ENCODE data around the gene DLG2.

The DLG2 gene

GRCh38 chr11:84751371-84751770 is 875.8 kb downstream of the DLG2 start:
- TF ChIP-seq, protein P1, sequence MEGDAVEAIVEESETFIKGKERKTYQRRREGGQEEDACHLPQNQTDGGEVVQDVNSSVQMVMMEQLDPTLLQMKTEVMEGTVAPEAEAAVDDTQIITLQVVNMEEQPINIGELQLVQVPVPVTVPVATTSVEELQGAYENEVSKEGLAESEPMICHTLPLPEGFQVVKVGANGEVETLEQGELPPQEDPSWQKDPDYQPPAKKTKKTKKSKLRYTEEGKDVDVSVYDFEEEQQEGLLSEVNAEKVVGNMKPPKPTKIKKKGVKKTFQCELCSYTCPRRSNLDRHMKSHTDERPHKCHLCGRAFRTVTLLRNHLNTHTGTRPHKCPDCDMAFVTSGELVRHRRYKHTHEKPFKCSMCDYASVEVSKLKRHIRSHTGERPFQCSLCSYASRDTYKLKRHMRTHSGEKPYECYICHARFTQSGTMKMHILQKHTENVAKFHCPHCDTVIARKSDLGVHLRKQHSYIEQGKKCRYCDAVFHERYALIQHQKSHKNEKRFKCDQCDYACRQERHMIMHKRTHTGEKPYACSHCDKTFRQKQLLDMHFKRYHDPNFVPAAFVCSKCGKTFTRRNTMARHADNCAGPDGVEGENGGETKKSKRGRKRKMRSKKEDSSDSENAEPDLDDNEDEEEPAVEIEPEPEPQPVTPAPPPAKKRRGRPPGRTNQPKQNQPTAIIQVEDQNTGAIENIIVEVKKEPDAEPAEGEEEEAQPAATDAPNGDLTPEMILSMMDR (IDR thresholded peaks at IDR 0.05), result no peak
- no peak for TF ChIP-seq ZFX (IDR thresholded peaks at IDR 0.05; ENCODE audit: borderline replicate concordance)
- no peak overlapping the region for H3K27ac ChIP-seq

GRCh38 chr11:84747871-84748270 is 879.3 kb downstream of the DLG2 start:
- TF ChIP-seq, protein P1 (IDR thresholded peaks at IDR 0.05), result no peak
- no peak for TF ChIP-seq ZFX (IDR thresholded peaks at IDR 0.05; ENCODE audit: borderline replicate concordance)
- no peak overlapping the region for H3K27ac ChIP-seq

- no peak overlapping the region for H3K27ac ChIP-seq
Observed at GRCh38 chr11:84740050-84740449, 887.1 kb downstream of the DLG2 start.

GRCh38 chr11:84724256-84724655 is 902.9 kb downstream of the DLG2 start:
- TF ChIP-seq, protein P1 (IDR thresholded peaks at IDR 0.05), result no peak
- no peak for TF ChIP-seq ZFX (IDR thresholded peaks at IDR 0.05; ENCODE audit: borderline replicate concordance)
- H3K27ac ChIP-seq, result no peak overlapping the region

More at GRCh38 chr11:84740050-84740449, 887.1 kb downstream of the DLG2 start:
- TF ChIP-seq ZFX (IDR thresholded peaks at IDR 0.05; ENCODE audit: borderline replicate concordance), result no peak
- TF ChIP-seq, protein P1 (IDR thresholded peaks at IDR 0.05), result no peak

DNA sequence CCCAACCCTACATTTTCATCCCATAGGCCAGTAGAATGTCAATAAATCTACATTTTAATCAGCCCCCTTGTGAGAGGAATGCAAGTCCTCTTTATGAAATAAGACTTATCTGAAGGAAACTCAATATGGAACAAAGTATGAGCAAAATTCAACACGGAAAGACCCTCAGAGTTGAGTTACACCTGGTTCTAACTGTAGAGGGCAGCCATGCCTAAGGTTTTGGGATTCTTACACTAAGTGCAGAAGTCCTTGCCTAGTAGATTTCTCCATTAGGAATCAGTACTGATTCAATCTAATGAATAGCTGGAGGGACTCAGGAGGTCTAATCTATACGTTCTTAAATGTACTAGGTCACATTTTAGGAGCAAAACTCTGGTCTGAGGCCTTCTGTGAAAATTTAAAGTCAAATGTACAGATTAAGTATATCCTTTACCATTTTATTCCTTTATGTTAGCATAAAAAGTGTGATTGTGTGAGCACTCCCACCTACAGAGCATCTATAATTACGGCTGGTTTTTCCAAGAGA is 904.5 kb downstream of the DLG2 start:
- TF ChIP-seq, protein P1 (IDR thresholded peaks at IDR 0.05), result peak; percentile 33; the same call in 1 of the 2 replicates
- no peak for TF ChIP-seq ZFX (IDR thresholded peaks at IDR 0.05; ENCODE audit: borderline replicate concordance)
- no peak overlapping the region for H3K27ac ChIP-seq

- no peak for TF ChIP-seq ZFX (IDR thresholded peaks at IDR 0.05; ENCODE audit: borderline replicate concordance)
- TF ChIP-seq, protein P1 (IDR thresholded peaks at IDR 0.05), result no peak
- no peak overlapping the region for H3K27ac ChIP-seq
Observed at GRCh38 chr11:84721561-84721961, 905.6 kb downstream of the DLG2 start.

DNA sequence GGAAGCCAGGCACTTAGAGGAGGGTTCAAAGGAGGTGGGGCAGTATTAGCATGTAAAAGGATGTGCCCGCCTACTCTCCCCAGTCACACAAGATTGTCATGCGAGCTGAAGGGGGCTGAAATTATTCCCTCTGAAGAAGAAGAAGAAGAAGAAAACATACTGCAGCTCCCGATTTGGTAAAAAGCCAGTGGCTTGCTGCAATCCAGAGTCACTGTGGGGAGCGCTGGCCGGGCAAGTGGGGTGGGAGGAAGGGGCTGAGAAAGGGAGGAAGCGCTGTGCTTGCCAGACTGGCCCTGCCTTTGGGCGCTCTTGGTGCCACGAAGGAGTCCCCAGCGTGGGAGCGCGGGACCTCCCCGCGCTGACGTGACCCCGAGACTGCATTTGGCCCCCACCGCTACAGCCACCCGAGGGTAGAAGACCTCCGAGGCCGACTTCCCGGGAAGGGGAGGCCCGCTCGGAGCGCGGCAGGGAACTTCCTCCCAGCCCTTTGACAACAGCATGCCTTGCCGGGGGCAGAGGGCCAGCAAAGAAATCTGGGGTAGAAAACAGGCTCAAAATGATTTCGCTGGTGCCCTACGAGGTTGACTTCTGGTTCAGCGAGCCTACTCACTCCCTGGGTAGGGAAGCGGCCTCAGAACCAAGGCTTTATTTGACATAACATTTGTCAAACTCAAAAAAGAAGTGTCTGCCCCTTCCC is 906.3 kb downstream of the DLG2 start:
- H3K27ac ChIP-seq, result no peak overlapping the region
- TF ChIP-seq, protein P1 (IDR thresholded peaks at IDR 0.05), result no peak
- TF ChIP-seq ZFX (IDR thresholded peaks at IDR 0.05; ENCODE audit: borderline replicate concordance), result no peak

Data from 22Rv1 (cell line).